ENCODE results near the gene OGG1.

Gene OGG1

GRCh38 chr3:9749645-9750555, at the start of gene OGG1:
Gene OGG1, plus strand, starts transcription at chr3:9749952. Its CDS starts 335 bp downstream, at chr3:9750287.
- FAIRE-seq: peak; percentile 53

DNA sequence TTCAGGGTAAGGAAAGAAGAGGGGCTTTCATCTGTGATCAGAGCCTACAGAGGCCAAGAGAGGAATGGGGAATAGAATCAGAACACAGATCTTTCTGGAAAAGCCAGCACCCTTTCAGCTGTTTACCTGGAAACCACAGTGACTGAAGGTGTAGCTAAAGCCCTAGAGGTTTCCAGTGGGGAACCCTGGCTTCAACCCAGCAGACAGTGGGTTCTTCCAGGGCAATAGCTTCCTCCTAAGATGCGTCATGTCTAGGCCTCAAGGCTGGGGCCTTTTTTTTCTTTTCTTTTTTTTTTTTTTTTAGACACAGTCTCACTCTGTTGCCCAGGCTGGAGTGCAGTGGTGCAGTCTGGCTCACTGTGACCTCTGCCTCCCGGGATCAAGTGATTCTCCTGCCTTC, 49.2 kb upstream of the OGG1 start:
- no peak for FAIRE-seq

- no peak for FAIRE-seq
Observed at GRCh38 chr3:9701006-9701405, 48.7 kb upstream of the OGG1 start.

DNA sequence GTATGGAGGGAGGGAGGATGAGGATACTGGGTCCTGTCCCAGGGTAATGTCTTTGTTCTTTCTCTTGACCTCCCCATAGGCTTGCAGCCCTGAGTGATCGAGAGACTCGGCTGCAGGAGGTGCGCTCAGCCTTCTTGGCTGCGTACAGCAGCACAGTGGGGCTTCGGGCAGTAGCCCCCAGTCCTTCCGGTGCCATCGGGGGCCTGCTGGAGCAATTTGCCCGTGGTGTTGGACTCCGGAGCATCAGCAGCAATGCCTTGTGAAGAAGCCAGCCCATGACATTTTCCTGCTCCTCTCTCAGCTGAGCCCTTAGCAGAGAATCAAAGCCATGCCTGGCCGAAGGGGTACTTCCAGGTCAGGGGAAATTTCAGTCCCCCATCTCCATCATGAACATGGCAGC, 48.0 kb upstream of the OGG1 start:
- no peak for FAIRE-seq

DNA sequence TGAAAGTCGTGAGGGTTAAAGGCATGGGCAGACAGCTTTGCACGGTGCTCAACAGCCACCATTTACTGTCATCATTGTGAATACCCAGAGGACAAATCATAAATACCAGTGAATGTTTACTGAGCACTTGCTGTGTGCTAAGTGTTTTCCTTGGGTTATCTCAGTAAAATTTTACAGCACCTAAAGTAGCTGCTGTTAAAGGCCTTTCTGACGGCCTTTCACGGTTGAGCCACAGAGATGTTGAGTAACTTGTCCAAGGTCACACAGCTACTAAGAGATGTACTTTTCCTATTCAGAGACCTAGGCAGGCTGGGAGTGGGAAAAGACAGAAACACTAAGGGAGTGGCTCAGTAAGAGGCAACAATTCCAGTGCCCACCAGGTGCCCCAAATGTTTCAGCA, 46.5 kb upstream of the OGG1 start:
- no peak for FAIRE-seq

GRCh38 chr3:9703736-9704346, 45.9 kb upstream of the OGG1 start, which contains the start of gene CPNE9:
Gene CPNE9, plus strand, starts transcription at chr3:9703833. Its CDS starts 164 bp downstream, at chr3:9703997.
- no peak for FAIRE-seq

GRCh38 chr3:9704347-9705322, 45.1 kb upstream of the OGG1 start:
- no peak for FAIRE-seq

DNA sequence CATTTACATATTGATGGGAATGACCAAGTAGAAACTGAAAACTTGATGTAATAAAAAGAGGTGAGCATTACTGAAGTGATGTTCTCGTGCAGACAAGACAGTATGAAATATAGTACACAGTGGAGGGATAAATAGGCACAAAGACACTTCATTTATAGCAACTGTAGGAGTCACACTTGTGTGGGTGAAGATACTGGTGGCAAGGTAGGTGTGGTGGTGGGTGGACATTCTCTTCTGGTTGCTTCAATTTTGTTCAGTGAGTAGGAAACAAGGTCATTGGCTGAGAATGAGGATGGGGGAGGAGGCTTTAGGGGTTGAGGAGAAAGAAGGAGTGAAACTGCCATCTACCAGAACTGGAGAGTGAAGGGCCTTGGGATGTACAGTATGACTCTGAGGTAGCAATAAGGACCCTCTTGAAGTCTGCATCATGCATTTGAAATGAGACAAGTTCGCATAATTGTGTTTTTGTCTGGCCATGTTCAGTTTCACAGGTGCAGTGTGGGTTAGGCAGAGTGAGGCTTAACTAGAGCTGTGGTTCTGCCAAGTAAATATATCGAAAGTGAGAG, 39.5 kb upstream of the OGG1 start:
- no peak for FAIRE-seq

GRCh38 chr3:9712415-9712814, 37.3 kb upstream of the OGG1 start:
- FAIRE-seq: no peak

DNA sequence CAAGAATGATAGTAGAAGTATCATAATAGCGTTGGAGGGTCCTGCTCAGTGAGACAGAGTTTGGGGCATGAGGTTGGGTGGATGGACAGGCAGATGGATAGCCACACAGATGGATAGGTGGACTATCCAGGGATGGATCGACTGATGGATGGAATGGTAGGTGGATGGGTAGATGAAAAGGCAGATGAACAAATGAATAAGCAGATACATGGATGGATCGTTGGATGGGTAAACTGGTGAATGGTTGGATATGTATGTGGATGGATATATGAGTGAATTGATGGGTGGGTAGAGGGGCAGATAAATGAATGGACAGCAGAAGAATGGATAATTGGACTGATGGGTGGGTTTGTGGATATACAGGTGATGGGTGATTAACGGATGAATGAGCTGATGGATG, 36.6 kb upstream of the OGG1 start:
- no peak for FAIRE-seq

- FAIRE-seq: no peak
Observed at GRCh38 chr3:9715136-9715535, 34.6 kb upstream of the OGG1 start.

- FAIRE-seq: no peak
Observed at GRCh38 chr3:9715764-9716437, 33.9 kb upstream of the OGG1 start.

GRCh38 chr3:9716801-9717555, 32.8 kb upstream of the OGG1 start:
- FAIRE-seq: no peak

GRCh38 chr3:9717563-9717962, 32.2 kb upstream of the OGG1 start:
- FAIRE-seq: no peak

- no peak for FAIRE-seq
Observed at GRCh38 chr3:9718118-9718517, 31.6 kb upstream of the OGG1 start.

- FAIRE-seq: no peak
Observed at GRCh38 chr3:9721015-9721699, 28.6 kb upstream of the OGG1 start.

GRCh38 chr3:9721700-9722060, 28.1 kb upstream of the OGG1 start:
- no peak for FAIRE-seq

DNA sequence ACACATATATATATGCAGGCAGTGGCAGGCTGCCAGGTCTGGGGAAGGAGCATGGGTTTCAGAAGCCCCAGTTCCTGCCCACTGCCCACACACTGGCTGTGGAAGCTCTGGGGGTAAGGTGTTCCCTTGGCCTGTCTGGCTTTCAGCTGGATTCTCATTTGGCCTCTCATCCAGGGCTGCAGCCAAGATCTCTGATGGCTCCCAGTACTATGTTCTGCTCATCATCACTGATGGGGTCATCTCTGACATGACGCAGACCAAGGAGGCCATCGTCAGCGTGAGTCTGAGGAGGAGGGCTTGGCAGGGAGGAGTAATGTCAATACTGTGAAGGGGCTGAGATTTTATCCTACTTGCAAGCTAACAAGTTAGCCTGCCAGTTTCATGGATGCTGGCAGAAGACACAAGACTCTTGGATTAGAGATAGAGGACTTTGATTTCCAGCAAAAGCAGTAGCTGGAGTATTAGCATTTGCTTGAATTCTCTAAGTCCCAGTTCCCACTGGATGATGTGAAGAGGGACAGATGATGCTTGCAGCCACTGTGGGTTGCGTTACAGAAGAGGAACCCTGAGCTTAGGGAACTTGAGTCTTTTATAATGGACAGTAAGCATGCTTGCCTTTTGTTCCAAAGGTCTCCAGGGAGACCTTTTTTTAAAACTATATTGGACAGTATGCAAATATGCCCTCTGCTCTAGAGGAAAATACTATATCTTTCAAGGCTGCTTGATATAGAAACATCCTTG, 23.8 kb upstream of the OGG1 start:
- FAIRE-seq: no peak

DNA sequence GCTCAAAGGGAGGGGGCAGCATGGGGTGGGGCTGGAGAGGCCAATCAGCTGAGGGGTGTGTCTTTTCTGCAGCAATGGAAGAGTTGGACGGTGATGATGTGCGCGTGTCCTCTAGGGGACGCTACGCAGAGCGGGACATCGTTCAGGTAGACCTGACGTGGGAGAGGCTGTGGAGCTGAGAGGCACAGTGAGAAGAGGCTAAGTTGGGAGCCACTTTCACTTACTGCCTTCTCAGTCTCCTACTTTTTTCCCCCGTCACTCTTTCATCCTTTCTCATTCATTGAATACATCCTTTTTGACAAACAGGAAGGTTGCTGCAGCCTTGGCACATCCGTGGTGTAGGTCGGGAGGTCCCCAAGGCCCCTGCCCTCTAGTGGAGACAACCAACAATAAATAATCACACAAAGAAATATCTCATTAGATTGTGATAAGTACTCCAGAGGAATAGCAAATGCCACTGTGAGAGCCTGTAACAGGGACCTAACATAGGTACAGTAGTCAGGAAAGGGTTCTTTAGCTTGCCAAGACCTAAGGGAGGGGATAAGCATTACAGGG, 22.6 kb upstream of the OGG1 start:
- no peak for FAIRE-seq

- no peak for FAIRE-seq
Observed at GRCh38 chr3:9727743-9728142, 22.0 kb upstream of the OGG1 start.

Data from TTC549 (cell line).